GM12891 (cell line): ENCODE measurements around the gene GRPEL1.

Experiments used
- POLR2A ChIP-seq: IDR thresholded peaks from 2 replicates; pipeline ENCODE4 v1.6.1; 2011; ENCODE audit warnings: low read depth, low read length, control low read depth
- POLR2AphosphoS5 ChIP-seq: IDR thresholded peaks from 2 replicates; pipeline ENCODE4 v1.6.1; 2011; ENCODE audit warnings: low read depth, low read length, control low read depth

- no peak for TF ChIP-seq POLR2A
- no peak for TF ChIP-seq POLR2AphosphoS5
These were observed 37.9 kb downstream of the GRPEL1 start for GRCh38 chr4:7029921-7030320.
